Measurements from ENCODE around the gene CRYL1. TPM values are rescaled to one million over a fixed set of nuclear protein-coding genes. Genes with fewer than 3 reads are reported as not detected.

The CRYL1 gene
- polyA plus RNA-seq, 3 donors = 35.0 to 70.2 (median 51.4) TPM

DNA sequence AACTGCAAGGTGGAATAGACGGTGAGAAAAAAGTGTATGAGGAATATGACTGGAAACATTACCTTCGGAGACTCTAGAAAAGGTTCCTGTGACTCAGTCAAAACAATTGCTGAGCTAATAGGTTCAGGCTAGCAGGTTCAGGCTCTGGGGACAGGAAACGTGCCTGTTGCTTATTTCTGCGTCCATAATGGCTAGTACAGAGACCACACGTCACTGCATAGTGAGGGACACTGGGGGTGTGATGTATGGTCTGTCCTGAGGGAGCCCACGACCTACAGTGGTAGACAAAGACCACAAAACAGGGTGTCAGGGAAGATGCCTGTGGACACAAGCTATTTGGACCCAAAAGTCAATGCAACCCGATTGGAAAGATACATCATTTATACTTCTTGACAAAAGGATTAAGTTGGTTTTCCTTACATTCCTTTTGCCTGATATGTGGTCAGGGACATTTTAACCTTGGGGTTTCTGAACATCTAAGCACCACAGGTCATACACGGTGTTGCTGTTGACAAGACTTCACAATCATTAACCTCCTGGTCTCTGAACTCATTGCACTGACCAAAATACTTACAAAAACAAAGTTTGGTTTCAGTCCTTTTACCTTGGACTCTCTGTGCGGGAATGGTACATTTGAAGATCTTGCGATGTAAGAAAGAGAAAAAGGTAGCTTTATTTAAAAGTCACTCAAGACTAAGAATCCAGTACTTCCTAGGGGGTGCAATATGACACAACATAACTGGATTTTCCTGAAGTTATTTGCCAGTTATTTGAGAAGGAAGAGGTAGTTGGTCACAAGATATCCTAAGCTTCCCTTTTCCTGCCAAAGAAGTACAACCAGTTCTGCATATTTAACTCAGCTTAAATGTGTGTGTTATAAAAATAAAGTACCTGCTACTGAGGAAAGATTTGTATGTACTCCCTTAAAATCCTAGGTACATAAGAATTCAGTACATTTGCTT, 20.0 kb downstream of the CRYL1 start:
- peak overlapping the region in 4 of 7 donors; percentile 5 to 46 (median 24) for H3K27ac Mint-ChIP-seq
- peaks cover 0 to 3% (median 1%) of the 10 kb centered on the region in 7 donors for H3K9me3 Mint-ChIP-seq
- H3K4me3 Mint-ChIP-seq = no peak overlapping the region
- intact Hi-C loops (cut with micrococcal nuclease) = no loop called here
- WGBS (ENCODE audit: insufficient coverage) = 98% methylated on average over 4 of the region's 10 CpGs
- peaks cover under 1 to 40% of the 10 kb centered on the region in 2 donors for H3K36me3 ChIP-seq (replicated peaks in 1 of 2; ENCODE audit: control insufficient read depth in 1 of 2, insufficient read depth in 2 of 2, low read length in 2 of 2)
- no peaks in the 10 kb centered on the region for H4K20me1 ChIP-seq (ENCODE audit: insufficient read depth, low read length)
- H3K4me1 ChIP-seq (ENCODE audit: control insufficient read depth in 1 of 2, insufficient read depth in 2 of 2, low read length in 2 of 2) = peaks cover 18 to 26% of the 10 kb centered on the region in 2 donors
- TF ChIP-seq CTCF (IDR thresholded peaks at IDR 0.05) = no peak
- no peak overlapping the region for H2AFZ ChIP-seq (ENCODE audit: insufficient read depth, low read depth, low read length, poor library complexity, severe bottlenecking)
- no peak overlapping the region for H3K4me3 ChIP-seq (replicated peaks in 1 of 3; ENCODE audit: low read depth in 2 of 3, low read length in 3 of 3)
- peak in 1 of 3 donors; percentile 41 for DNase-seq
- H3K79me2 ChIP-seq (ENCODE audit: insufficient read depth, low read length) = no peaks in the 10 kb centered on the region
- H3K27me3 ChIP-seq (ENCODE audit: control insufficient read depth in 2 of 2, insufficient read depth in 2 of 2, low read length in 2 of 2) = no peaks in the 10 kb centered on the region
- no peaks in the 10 kb centered on the region for H3K9me3 ChIP-seq (replicated peaks in 1 of 2; ENCODE audit: control insufficient read depth in 1 of 2, insufficient read depth in 1 of 2, low read length in 2 of 2)
- peaks cover 0 to 5% (median 2%) of the 10 kb centered on the region in 3 donors for H3K27me3 Mint-ChIP-seq (ENCODE audit: low read depth in 3 of 3)
- no peak overlapping the region for H3K9ac ChIP-seq (ENCODE audit: insufficient read depth, low read length, poor library complexity, severe bottlenecking)
- H3K36me3 Mint-ChIP-seq = peaks cover 39 to 58% of the 10 kb centered on the region in 2 donors
- H3K27ac ChIP-seq (ENCODE audit: low read depth in 1 of 2, low read length in 2 of 2) = peak overlapping the region in 1 of 2 donors; percentile 20
- peaks cover 22% of the 10 kb centered on the region for H3K4me1 Mint-ChIP-seq
- no peak overlapping the region for H3K4me2 ChIP-seq (replicated peaks; ENCODE audit: extremely low read depth, low read length, poor library complexity, severe bottlenecking)

- no peaks in the 10 kb centered on the region for H4K20me1 ChIP-seq (ENCODE audit: insufficient read depth, low read length)
- no peak overlapping the region for H3K27ac ChIP-seq (ENCODE audit: low read depth in 1 of 2, low read length in 2 of 2)
- DNase-seq = no peak
- H3K36me3 ChIP-seq (replicated peaks in 1 of 2; ENCODE audit: control insufficient read depth in 1 of 2, insufficient read depth in 2 of 2, low read length in 2 of 2) = peaks cover 0 to 20% of the 10 kb centered on the region in 2 donors
- 98% methylated on average over 15 of the region's 16 CpGs for WGBS (ENCODE audit: insufficient coverage)
- H2AFZ ChIP-seq (ENCODE audit: insufficient read depth, low read depth, low read length, poor library complexity, severe bottlenecking) = no peak overlapping the region
- H3K4me2 ChIP-seq (replicated peaks; ENCODE audit: extremely low read depth, low read length, poor library complexity, severe bottlenecking) = no peak overlapping the region
- no peaks in the 10 kb centered on the region for H3K79me2 ChIP-seq (ENCODE audit: insufficient read depth, low read length)
- intact Hi-C loops (cut with micrococcal nuclease) = no loop called here
- peaks cover 0 to 5% (median 2%) of the 10 kb centered on the region in 3 donors for H3K27me3 Mint-ChIP-seq (ENCODE audit: low read depth in 3 of 3)
- H3K4me1 Mint-ChIP-seq = peaks cover 26% of the 10 kb centered on the region
- no peak for TF ChIP-seq CTCF (IDR thresholded peaks at IDR 0.05)
- H3K27ac Mint-ChIP-seq = peak overlapping the region in 2 of 7 donors; percentile 60 to 71
- no peak overlapping the region for H3K4me3 Mint-ChIP-seq
- no peak overlapping the region for H3K4me3 ChIP-seq (replicated peaks in 1 of 3; ENCODE audit: low read depth in 2 of 3, low read length in 3 of 3)
- peaks cover 26 to 44% of the 10 kb centered on the region in 2 donors for H3K36me3 Mint-ChIP-seq
- peaks cover 21 to 29% of the 10 kb centered on the region in 2 donors for H3K4me1 ChIP-seq (ENCODE audit: control insufficient read depth in 1 of 2, insufficient read depth in 2 of 2, low read length in 2 of 2)
- H3K9me3 Mint-ChIP-seq = peaks cover 0 to 8% (median 5%) of the 10 kb centered on the region in 7 donors
- H3K9me3 ChIP-seq (replicated peaks in 1 of 2; ENCODE audit: control insufficient read depth in 1 of 2, insufficient read depth in 1 of 2, low read length in 2 of 2) = no peaks in the 10 kb centered on the region
- no peak overlapping the region for H3K9ac ChIP-seq (ENCODE audit: insufficient read depth, low read length, poor library complexity, severe bottlenecking)
- no peaks in the 10 kb centered on the region for H3K27me3 ChIP-seq (ENCODE audit: control insufficient read depth in 2 of 2, insufficient read depth in 2 of 2, low read length in 2 of 2)
Measured at GRCh38 chr13:20503088-20504083, 22.3 kb downstream of the CRYL1 start.
